Measurements from ENCODE around the gene WNT5A. TPM values are rescaled to one million over a fixed set of nuclear protein-coding genes. Genes with fewer than 3 reads are reported as not detected.

The WNT5A gene
- total and polyA plus RNA-seq, 9 of the 15 experiments (the other 6 are each of a cell fraction or from before 2014, with no cell fraction given), result 0.11 TPM; not detected in 8

GRCh38 chr3:55417211-55417610 is 69.9 kb downstream of the WNT5A start (continued):
- TF ChIP-seq, protein P1, sequence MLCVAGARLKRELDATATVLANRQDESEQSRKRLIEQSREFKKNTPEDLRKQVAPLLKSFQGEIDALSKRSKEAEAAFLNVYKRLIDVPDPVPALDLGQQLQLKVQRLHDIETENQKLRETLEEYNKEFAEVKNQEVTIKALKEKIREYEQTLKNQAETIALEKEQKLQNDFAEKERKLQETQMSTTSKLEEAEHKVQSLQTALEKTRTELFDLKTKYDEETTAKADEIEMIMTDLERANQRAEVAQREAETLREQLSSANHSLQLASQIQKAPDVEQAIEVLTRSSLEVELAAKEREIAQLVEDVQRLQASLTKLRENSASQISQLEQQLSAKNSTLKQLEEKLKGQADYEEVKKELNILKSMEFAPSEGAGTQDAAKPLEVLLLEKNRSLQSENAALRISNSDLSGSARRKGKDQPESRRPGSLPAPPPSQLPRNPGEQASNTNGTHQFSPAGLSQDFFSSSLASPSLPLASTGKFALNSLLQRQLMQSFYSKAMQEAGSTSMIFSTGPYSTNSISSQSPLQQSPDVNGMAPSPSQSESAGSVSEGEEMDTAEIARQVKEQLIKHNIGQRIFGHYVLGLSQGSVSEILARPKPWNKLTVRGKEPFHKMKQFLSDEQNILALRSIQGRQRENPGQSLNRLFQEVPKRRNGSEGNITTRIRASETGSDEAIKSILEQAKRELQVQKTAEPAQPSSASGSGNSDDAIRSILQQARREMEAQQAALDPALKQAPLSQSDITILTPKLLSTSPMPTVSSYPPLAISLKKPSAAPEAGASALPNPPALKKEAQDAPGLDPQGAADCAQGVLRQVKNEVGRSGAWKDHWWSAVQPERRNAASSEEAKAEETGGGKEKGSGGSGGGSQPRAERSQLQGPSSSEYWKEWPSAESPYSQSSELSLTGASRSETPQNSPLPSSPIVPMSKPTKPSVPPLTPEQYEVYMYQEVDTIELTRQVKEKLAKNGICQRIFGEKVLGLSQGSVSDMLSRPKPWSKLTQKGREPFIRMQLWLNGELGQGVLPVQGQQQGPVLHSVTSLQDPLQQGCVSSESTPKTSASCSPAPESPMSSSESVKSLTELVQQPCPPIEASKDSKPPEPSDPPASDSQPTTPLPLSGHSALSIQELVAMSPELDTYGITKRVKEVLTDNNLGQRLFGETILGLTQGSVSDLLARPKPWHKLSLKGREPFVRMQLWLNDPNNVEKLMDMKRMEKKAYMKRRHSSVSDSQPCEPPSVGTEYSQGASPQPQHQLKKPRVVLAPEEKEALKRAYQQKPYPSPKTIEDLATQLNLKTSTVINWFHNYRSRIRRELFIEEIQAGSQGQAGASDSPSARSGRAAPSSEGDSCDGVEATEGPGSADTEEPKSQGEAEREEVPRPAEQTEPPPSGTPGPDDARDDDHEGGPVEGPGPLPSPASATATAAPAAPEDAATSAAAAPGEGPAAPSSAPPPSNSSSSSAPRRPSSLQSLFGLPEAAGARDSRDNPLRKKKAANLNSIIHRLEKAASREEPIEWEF (CRISPR knock-in tag; IDR thresholded peaks at IDR 0.05), result no peak

GRCh38 chr3:55416331-55416821 is 70.7 kb downstream of the WNT5A start:
- no peaks in the 10 kb centered on the region for H3K9me3 ChIP-seq (replicated peaks; ENCODE audit: control insufficient read depth, insufficient read depth, low read depth, low read length)
- no peaks in the 10 kb centered on the region for H4K20me1 ChIP-seq (replicated peaks; ENCODE audit: control insufficient read depth, insufficient read depth, low read length)
- no peaks in the 10 kb centered on the region for H3K27me3 ChIP-seq (ENCODE audit: control insufficient read depth in 2 of 2, insufficient read depth in 2 of 2, low read length in 2 of 2)
- in situ Hi-C loops (cut with MboI) (no loop called here), intact Hi-C loops (cut with micrococcal nuclease) (no loop called here)
- H3K27ac ChIP-seq (ENCODE audit: extremely low read depth, low read depth, low read length), result no peak overlapping the region
- no peaks in the 10 kb centered on the region for H3K9me1 ChIP-seq (ENCODE audit: control insufficient read depth, insufficient read depth, low read length)
- H3K4me1 ChIP-seq (replicated peaks in 1 of 2; ENCODE audit: control insufficient read depth in 2 of 2, insufficient read depth in 2 of 2, low read length in 2 of 2), result no peaks in the 10 kb centered on the region
- no peak overlapping the region for H3K4me3 ChIP-seq
- H2AFZ ChIP-seq (ENCODE audit: low read depth, low read length), result no peak overlapping the region
- no peaks in the 10 kb centered on the region for H3K36me3 ChIP-seq (ENCODE audit: control insufficient read depth, insufficient read depth, low read length)
- no peak overlapping the region for H3K4me2 ChIP-seq (ENCODE audit: insufficient read depth, low read length)
- no peak for DNase-seq (ENCODE audit: extremely low read depth in 1 of 4, low spot score in 3 of 4)
- ChIA-PET POLR2A (no interaction called here), CTCF (ENCODE audit: low intra/inter-chr PET ratio) (no interaction called here)
- no peaks in the 10 kb centered on the region for H3K79me2 ChIP-seq (ENCODE audit: control insufficient read depth, insufficient read depth, low read length)
- no peak for ATAC-seq
- H3K9ac ChIP-seq (ENCODE audit: insufficient read depth in 1 of 2, low read depth in 2 of 2, low read length in 2 of 2), result no peak overlapping the region
- WGBS (ENCODE audit: insufficient coverage, low coverage, missing lambda C conversion rate), result 0% methylated on average over 2 of the region's 3 CpGs
- no TSS peak for BruUV-seq (replicated peaks)
- FAIRE-seq, result no peak
- no peak for TF ChIP-seq MGA (IDR thresholded peaks at IDR 0.05)
- no peak for TF ChIP-seq ZNF764 (CRISPR knock-in tag; IDR thresholded peaks at IDR 0.05; ENCODE audit: low read depth)
- TF ChIP-seq ZNF121 (CRISPR knock-in tag; conservative IDR thresholded peaks at IDR 0.05), result no peak

All from K562 (cell line).